MM.1S (cell line): ENCODE results near the gene TMEM182.

ENCODE experiments used
- DNase-seq: peaks from one replicate; pipeline ENCODE4 v3.0.0-alpha.2; 2015
- H2AFZ ChIP-seq: fragments of 300-600 bp; sonication (generic); 2 replicates; pipeline ENCODE4 v1.6.0; 2016; ENCODE audit warnings: antibody characterized with exemption, low read length
- H3F3A ChIP-seq: fragments of 300-600 bp; sonication (generic); 2 replicates; pipeline ENCODE4 v1.6.1; 2016; ENCODE audit warnings: mild to moderate bottlenecking, antibody characterized with exemption, low read length, moderate library complexity, mixed read lengths; ENCODE audit not compliant: insufficient read depth
- H3K27ac ChIP-seq: fragments of 300-600 bp; sonication (generic); 2 replicates; pipeline ENCODE4 v1.5.1; 2016; ENCODE audit warnings: mild to moderate bottlenecking, low read length
- H3K27me3 ChIP-seq: fragments of 300-600 bp; sonication (generic); replicated peaks from 2 replicates; pipeline ENCODE4 v1.6.0; 2016; ENCODE audit warnings: low read length; ENCODE audit not compliant: insufficient read depth
- H3K36me3 ChIP-seq: fragments of 300-600 bp; sonication (generic); replicated peaks from 2 replicates; pipeline ENCODE4 v1.6.1; 2016; ENCODE audit warnings: mild to moderate bottlenecking, low read length, mixed read lengths; ENCODE audit not compliant: insufficient read depth
- H3K4me1 ChIP-seq: fragments of 300-600 bp; sonication (generic); 2 replicates; pipeline ENCODE4 v1.6.1; 2016; ENCODE audit warnings: low read length, mixed read lengths
- H3K4me2 ChIP-seq: fragments of 300-600 bp; sonication (generic); 2 replicates; pipeline ENCODE4 v1.6.0; 2016; ENCODE audit warnings: low read depth, low read length
- H3K4me3 ChIP-seq: fragments of 300-600 bp; sonication (generic); 2 replicates; pipeline ENCODE4 v1.5.1; 2016; ENCODE audit warnings: low read length, mixed read lengths
- H3K79me2 ChIP-seq: fragments of 300-600 bp; sonication (generic); 2 replicates; pipeline ENCODE4 v1.6.1; 2016; ENCODE audit warnings: mixed run types, low read length, mixed read lengths
- H3K9ac ChIP-seq: fragments of 300-600 bp; sonication (generic); 2 replicates; pipeline ENCODE4 v1.6.1; 2016; ENCODE audit warnings: low read length, mixed read lengths
- H3K9me2 ChIP-seq: fragments of 300-600 bp; sonication (generic); replicated peaks from 2 replicates; pipeline ENCODE4 v1.6.1; 2016; ENCODE audit warnings: mild to moderate bottlenecking, low read length, mixed read lengths; ENCODE audit not compliant: insufficient read depth
- H3K9me3 ChIP-seq: fragments of 300-600 bp; sonication (generic); replicated peaks from 2 replicates; pipeline ENCODE4 v1.6.1; 2016; ENCODE audit warnings: mild to moderate bottlenecking, low read length, mixed read lengths; ENCODE audit not compliant: insufficient read depth
- H4K20me1 ChIP-seq: fragments of 300-600 bp; sonication (generic); 2 replicates; pipeline ENCODE4 v1.6.1; 2016; ENCODE audit warnings: mild to moderate bottlenecking, low read length, moderate library complexity, mixed read lengths; ENCODE audit not compliant: insufficient read depth
- CTCF ChIP-seq: fragments of 300-600 bp; sonication (generic); IDR thresholded peaks from 2 replicates; pipeline ENCODE4 v1.5.1; 2016; ENCODE audit warnings: antibody characterized with exemption, low read length, mixed read lengths
- EZH2 ChIP-seq: fragments of 300-600 bp; sonication (generic); optimal IDR thresholded peaks from 2 replicates; pipeline ENCODE3; 2017; ENCODE audit warnings: low read depth, mild to moderate bottlenecking, antibody characterized with exemption, low read length, mixed read lengths
- EZH2phosphoT487 ChIP-seq: fragments of 300-600 bp; sonication (generic); IDR thresholded peaks from 2 replicates; pipeline ENCODE4 v1.6.1; 2018; ENCODE audit warnings: antibody characterized with exemption, low read length

Gene TMEM182

GRCh38 chr2:102724016-102724490 lies 37.8 kb upstream of the TMEM182 start:
- H3K9ac ChIP-seq: no peak overlapping the region
- no peaks in the 10 kb centered on the region for H3K9me2 ChIP-seq
- H2AFZ ChIP-seq: no peak overlapping the region
- H3K36me3 ChIP-seq: no peaks in the 10 kb centered on the region
- no peak overlapping the region for H3K27ac ChIP-seq
- H3F3A ChIP-seq: no peaks in the 10 kb centered on the region
- H3K9me3 ChIP-seq: no peaks in the 10 kb centered on the region
- TF ChIP-seq EZH2phosphoT487: no peak
- no peak for TF ChIP-seq CTCF
- TF ChIP-seq EZH2: no peak
- no peak overlapping the region for H3K4me2 ChIP-seq
- no peaks in the 10 kb centered on the region for H3K79me2 ChIP-seq
- no peak overlapping the region for H3K4me3 ChIP-seq
- peaks cover 15% of the 10 kb centered on the region for H3K4me1 ChIP-seq
- H3K27me3 ChIP-seq: no peaks in the 10 kb centered on the region
- H4K20me1 ChIP-seq: no peaks in the 10 kb centered on the region
- DNase-seq: no peak

- H3K36me3 ChIP-seq: no peaks in the 10 kb centered on the region
These were observed 37.3 kb upstream of the TMEM182 start for GRCh38 chr2:102724553-102724952.

GRCh38 chr2:102726128-102727087 lies 35.4 kb upstream of the TMEM182 start:
- no peak for DNase-seq
- Histone ChIP-seq H3K27me3 (no peaks in the 10 kb centered on the region), H3K9me3 (no peaks in the 10 kb centered on the region), H3K79me2 (no peaks in the 10 kb centered on the region), H2AFZ (no peak overlapping the region), H3K4me3 (no peak overlapping the region), H3K4me1 (peaks cover 15% of the 10 kb centered on the region), H3K27ac (no peak overlapping the region), H3K36me3 (no peaks in the 10 kb centered on the region), H3K4me2 (no peak overlapping the region), H3K9ac (no peak overlapping the region), H3F3A (no peaks in the 10 kb centered on the region), H3K9me2 (no peaks in the 10 kb centered on the region), H4K20me1 (no peaks in the 10 kb centered on the region)
- TF ChIP-seq CTCF (no peak), EZH2phosphoT487 (no peak), EZH2 (no peak)

More at GRCh38 chr2:102724553-102724952, 37.3 kb upstream of the TMEM182 start:
- H3K27ac ChIP-seq: no peak overlapping the region
- H3K4me1 ChIP-seq: peaks cover 15% of the 10 kb centered on the region
- no peaks in the 10 kb centered on the region for H3F3A ChIP-seq
- H3K27me3 ChIP-seq: no peaks in the 10 kb centered on the region
- H3K9me2 ChIP-seq: no peaks in the 10 kb centered on the region
- DNase-seq: no peak
- TF ChIP-seq CTCF (no peak), EZH2 (no peak), EZH2phosphoT487 (no peak)
- H2AFZ ChIP-seq: no peak overlapping the region
- no peaks in the 10 kb centered on the region for H3K79me2 ChIP-seq
- H3K9me3 ChIP-seq: no peaks in the 10 kb centered on the region
- no peak overlapping the region for H3K4me3 ChIP-seq
- no peaks in the 10 kb centered on the region for H4K20me1 ChIP-seq
- no peak overlapping the region for H3K4me2 ChIP-seq
- H3K9ac ChIP-seq: no peak overlapping the region
